ENCODE data around the gene KLHL25. TPM values are rescaled to one million over a fixed set of nuclear protein-coding genes. Genes with fewer than 3 reads are reported as not detected.

The KLHL25 gene
- total RNA-seq, 1 donor from 2014 or later = 4.5 TPM

DNA sequence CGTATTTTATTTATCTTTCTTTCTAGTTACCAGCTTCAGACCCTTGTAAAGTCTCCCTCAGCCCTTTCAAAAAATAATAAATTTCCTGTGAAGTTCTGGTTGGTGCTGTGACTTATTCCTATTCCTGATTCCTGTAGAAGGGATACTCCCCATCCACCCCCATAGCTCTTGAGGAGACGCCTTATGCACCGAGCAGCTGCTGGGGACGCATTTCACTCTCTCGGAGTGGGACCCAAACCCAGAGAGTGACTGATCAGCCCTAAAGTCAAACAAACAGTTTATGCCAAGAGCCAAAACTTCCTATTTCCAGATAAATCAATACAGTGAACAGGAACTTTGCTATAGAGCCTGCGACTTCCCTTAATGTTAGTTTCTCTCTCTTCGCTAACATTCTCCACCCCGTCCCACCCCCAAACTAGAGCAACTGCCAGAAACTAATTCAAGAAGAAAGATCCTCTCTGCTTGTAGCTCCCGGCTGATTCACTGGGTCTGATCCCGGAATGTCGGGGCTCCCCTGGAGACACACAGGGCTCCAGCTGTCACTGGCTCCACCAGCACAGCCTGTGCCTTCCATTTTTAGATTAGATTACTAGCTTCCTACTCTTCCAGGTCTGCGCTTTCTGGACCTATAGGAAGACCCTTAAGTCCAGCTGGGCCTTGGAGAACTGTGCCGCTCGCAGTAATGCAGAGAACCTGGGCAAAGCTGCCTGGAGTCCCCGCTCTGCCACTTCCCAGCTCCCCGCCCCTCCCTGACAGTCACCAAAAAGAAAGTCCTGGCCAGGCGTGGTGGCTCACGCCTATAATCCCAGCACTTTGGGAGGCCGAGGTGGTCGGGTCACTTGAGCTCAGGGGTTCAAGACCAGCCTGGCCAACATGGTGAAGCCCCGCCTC lies 45.2 kb downstream of the KLHL25 start:
- peak; percentile 87 for DNase-seq (ENCODE audit: low read depth)

DNA sequence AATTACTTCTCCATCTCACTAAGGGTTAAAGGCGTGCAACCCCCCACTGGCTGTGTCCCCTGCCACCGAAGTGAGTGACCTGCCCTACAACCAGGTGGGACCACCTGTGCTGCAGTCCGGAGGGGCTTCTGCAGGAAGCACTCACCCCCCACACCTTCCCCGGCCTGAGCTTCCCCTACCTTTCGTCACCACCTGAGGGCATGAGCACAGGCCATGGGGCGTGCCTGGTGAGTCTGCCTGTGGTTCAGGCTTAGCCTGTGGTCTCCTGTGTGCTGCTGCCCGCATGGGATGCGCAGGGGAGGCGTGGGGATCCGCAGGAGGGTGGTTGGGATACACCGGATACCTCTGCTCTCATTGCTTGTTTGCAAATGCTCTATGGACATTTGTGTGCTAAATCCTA lies 46.0 kb downstream of the KLHL25 start:
- peak; percentile 46 for DNase-seq (ENCODE audit: low read depth)

DNA sequence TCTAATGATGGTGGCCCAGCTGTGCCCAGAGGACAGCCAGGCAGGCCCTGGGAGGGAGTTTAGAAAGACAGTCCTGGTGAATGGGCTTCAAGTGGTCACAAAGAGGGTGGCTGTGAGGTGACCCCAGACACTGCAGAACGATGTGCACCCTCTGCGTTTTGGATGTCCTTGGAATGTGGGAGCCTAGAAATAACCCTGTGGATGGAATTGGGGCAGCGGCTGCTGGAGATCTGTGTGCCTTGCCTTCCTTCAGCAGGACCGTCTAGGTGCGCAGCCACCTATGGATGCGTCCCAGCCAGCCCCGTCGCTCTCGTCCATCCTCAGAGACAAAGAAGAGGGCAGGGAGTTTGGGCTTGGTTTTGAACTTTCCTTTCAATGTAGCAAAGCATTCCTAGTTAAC lies 46.5 kb downstream of the KLHL25 start:
- no peak for DNase-seq (ENCODE audit: low read depth)

DNA sequence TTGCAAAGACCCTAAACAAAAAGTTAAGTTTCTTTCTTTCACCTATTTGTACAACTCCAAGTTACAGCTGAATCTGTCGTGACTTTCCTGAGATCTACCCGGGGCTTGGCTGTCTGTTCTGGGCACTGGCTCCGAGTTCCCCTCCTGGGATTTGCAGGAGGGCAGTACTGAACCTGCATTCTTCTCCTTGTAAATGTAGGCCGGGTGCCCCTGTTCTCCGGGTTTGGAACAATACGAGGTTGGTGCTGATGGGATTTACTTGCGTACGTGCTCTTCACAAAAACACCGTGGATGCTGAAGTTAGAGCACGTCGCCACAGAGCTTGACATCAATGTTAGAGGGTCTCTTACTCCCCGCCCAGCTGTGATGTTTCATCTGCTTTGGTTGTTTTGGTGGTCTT lies 48.1 kb downstream of the KLHL25 start:
- DNase-seq (ENCODE audit: low read depth) = no peak

DNA sequence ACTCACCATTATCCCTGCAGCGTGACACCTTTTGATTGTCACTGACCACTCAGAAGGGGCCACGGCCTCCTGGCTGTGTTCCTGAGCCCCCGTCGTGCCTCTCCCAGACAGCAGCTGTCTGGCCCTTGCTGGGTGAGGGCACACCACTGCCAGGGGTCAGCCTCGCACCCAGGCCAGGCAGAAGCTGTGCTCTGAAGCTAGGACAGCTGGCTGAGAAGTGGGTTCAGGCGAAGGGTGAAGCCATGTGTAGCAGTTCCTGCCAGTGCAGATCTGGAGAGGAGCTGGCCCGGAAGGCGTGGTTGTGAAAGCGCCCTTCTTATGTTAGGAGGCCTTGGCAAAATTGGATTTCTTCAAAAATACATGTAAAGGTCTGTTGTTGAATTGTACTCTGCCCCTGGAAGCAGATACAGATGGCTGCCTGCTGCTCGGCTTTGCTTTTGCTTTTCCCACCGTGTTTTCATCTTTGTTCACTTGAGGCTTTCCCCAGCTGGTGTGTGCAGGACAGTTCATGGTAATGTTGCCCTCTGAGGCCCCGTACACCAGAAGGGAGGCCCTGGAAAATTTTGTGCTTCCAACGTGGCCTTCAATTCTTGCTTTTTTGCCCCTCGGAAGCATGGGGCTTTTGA lies 49.1 kb downstream of the KLHL25 start:
- peak; percentile 14 for DNase-seq (ENCODE audit: low read depth)

DNA sequence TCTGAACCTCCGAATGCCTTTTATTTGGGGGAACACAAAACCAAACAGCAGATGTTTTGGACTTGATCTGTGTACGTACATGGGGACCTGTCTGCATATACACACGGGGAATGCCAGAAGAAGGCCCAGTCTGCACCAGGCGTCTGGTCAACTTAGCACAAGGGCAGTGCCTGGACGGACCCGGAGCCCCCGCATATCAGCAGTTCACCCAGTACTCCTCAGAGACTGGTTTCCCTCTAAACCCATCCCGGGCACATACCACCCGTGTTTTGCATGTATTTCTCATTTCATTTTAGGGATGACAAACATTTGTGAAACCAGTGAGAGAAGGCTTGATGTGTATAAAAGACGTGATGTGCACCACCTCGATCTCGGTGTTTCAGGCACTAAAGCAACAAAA lies 49.7 kb downstream of the KLHL25 start:
- DNase-seq (ENCODE audit: low read depth) = no peak

DNA sequence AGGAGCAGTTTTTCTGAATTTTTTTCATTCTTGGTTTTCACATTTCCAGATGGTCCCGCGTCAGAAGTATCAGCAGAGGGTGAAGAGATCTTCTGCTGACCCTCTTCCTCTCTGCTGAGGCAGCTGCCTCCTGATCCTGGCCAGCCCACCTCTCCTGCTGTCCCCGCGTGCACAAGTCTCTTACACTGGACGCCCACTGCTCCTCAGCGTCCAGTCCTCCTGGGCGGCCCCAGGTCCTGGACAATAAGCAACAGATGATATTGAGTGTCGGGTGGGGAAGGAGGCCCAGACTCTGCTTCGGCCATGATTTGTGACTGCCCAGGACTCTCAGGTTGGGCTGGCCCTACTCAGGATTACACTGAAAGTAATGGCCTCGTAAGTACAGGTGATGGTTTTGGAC lies 50.1 kb downstream of the KLHL25 start:
- no peak for DNase-seq (ENCODE audit: low read depth)

DNA sequence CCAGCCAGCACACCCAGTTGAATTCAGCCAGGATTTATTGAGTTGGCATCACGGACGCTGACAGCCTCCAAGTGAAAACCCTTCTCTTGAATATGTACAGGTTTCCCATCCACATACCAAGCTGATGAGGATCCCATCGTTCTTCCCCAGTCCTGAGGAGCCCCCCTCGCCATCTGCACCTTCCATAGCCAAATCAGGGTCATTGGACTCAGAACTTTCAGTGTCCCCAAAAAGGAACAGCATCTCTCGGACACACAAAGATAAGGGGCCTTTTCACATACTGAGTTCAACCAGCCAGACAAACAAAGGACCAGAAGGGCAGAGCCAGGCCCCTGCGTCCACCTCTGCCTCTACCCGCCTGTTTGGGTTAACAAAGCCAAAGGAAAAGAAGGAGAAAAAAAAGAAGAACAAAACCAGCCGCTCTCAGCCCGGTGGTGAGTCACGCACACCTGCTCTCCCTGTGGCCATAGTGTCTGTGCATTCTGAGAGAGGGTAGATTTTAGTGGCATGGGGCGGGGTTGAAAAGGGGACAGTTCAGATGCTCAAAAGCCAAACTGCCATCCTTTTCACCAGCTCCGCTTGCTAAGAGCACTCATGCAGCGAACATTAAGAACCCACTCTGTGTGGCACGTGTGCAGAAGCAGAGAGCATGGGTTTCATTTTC lies 51.2 kb downstream of the KLHL25 start:
- DNase-seq (ENCODE audit: low read depth) = peak; percentile 85

DNA sequence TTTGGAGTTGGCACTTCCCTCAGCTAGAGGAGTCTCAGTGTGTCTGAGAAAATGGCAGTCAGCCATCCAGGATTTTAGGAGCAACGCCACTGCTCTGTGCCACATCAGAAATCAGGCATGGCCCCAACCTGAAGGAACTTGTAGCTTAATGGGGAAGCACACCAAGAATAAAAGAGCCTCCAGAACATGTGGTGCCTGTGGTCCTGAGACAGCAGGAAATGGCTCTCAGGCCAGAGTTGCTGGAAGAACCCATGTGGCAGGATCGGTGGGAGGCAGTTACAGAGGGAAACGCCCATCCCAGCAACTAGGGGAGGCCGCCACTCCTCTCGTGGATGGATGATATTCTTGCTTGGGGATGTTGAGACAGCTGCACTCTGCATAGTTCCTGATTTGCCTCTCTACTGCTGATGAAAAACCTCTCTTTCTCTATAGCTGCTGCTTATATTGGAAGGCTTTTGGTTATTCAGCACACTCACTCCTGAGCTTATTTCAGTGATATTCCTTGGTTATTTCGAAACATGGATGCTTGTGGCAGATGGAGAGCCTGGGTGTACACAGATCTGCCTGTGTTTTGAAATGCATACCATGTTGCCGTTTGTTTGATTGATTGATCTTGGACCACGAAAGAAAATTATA lies 52.4 kb downstream of the KLHL25 start:
- peak; percentile 86 for DNase-seq (ENCODE audit: low read depth)

DNA sequence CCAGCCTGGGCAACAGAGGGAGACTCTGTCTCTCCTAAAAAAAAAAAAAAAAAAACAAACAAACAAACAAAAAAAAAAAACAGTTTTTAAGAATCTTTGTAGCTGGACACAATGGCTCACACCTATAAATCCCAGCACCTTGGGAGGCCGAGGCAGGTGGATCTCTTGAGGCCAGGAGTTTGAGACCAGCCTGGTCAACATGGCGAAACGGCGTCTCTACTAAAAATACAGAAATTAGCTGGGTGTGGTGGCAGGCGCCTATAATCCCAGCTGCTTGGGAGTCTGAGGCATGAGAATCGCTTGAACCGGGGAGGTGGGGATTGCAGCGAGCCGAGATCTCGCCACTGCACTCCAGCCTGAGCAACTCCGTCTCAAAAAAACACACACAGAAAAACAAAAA lies 53.1 kb downstream of the KLHL25 start:
- no peak for DNase-seq (ENCODE audit: low read depth)

DNA sequence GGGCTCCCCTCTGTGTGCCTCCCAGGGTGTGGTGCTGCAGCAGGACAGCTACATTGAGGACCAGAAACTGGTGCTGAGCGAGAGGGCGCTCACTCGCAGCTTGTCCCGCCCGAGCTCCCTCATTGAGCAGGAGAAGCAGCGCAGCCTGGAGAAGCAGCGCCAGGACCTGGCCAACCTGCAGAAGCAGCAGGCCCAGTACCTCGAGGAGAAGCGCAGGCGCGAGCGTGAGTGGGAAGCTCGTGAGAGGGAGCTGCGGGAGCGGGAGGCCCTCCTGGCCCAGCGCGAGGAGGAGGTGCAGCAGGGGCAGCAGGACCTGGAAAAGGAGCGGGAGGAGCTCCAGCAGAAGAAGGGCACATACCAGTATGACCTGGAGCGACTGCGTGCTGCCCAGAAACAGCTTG lies 53.7 kb downstream of the KLHL25 start:
- no peak for DNase-seq (ENCODE audit: low read depth)

DNA sequence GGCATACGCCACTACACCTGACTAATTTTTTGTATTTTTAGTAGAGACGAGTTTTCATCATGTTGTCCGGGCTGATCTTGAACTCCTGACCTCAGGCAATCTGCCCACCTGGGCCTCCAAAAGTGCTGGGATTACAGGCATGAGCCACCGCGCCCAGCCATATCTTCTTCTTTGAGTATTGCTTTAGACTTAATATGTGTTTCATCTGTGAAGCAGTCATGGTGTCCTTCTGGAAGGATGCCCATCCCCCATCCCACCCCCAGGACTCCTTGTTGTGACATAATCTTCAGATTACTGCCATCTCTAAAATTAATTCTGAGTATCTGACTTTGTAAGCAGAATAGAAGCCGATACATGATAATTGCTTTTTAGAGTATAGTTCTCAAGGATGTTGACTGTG lies 57.7 kb downstream of the KLHL25 start:
- no peak for DNase-seq (ENCODE audit: low read depth)

DNA sequence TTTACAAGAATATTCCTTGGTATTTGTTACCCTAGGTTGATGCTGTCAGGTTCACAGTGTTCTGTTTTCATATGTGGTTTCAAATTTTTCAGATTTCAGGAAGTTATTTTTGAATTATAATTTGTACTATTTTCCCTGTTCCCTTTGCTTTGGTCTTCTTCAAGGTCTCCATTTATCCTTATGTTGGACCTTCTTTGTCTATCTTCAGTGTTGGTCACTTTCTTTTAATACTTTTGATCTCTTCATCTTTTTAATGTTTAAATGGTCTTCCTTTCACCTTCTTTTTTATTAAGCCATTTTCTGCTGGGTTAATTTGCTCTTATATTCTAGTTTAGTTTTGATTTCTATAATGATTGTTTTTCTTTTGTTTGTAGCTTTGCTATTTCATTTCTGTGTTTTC lies 61.3 kb downstream of the KLHL25 start:
- no peak for DNase-seq (ENCODE audit: low read depth)

DNA sequence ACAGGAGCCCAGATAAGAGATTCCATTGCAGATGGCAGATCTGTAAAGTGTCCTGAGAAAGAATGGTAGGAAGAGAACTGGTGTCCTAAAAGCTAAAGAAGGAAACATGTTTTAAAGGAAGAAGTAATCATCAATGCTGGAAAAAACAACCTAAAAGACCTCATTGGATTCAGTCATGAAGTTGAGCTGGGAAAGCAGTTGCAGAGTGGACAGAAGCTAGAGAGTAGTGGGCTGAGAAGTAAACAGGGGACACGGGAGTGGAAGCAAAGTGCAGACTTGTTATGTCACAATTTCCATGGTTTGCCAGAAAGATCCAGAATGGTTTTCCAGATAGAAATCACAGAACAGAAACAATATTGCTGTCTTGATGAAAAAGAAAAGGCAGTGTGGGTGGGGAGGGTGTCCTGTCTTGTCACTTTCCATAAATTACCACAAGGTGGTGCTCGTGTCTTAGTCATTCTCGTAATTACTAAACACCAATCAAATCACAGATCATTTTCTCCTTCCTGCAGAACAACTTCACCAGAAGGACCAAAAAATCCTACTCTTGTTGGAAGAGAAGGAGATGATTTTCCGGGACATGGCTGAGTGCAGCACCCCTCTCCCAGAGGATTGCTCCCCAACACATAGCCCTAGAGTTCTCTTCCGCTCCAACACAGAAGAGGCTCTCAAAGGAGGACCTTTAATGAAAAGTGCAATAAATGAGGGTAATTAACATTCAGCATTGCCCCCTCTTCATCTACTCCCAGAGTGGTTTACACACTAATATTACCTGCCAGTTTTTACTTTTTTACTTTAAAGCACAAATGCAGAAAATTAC lies 64.5 kb downstream of the KLHL25 start:
- DNase-seq (ENCODE audit: low read depth) = peak; percentile 72

DNA sequence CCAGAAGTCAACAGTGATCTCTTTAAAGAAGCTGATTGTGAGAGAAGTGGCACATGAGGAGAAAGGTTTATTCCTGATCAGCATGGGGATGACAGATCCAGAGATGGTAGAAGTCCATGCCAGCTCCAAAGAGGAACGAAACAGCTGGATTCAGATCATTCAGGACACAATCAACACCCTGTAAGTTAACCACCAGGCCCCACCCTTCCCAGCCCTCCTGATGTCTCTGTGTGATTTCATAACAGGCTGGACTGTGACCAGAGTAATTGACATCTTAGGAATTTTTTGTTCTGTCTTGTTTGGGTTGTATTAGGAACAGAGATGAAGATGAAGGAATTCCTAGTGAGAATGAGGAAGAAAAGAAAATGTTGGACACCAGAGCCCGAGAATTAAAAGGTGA lies 67.7 kb downstream of the KLHL25 start:
- peak; percentile 69 for DNase-seq (ENCODE audit: low read depth)

DNA sequence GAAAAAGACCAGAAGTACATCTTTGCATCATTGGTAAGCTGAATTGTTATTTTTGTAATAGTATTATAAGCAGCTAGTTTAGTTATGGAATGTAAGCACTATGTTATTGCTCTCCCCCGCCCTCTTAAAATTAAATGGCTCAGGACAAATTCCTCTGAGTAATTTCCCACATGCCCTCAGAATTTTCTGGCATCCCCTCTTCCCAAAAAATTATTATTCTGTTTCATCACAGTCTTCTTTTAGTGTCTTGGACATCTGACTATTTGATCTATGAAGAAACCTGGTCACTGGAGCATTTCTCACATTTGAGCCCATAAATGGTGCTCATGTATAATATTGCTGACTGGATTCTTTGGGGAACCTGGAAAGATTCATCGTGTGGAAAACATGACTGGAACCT lies 68.3 kb downstream of the KLHL25 start:
- peak; percentile 51 for DNase-seq (ENCODE audit: low read depth)

DNA sequence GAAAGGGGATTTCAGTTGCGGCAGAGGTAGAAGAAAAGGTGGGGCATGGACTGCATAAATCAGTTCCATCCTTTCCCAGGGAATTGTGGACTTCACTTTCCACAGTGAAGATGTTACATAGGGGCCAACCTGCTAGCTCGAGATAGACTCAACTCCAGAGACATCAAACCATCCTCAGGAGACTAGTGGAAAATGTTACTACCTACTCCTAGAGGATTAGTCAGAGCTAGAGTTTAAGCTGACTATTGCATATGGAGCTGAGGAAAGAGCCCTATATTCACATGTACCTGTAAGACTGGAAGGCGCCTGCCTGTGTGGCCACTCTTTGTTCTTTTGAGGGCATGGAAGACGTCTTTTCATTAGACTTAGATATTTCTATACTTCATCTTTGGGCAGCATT lies 69.2 kb downstream of the KLHL25 start:
- DNase-seq (ENCODE audit: low read depth) = no peak

DNA sequence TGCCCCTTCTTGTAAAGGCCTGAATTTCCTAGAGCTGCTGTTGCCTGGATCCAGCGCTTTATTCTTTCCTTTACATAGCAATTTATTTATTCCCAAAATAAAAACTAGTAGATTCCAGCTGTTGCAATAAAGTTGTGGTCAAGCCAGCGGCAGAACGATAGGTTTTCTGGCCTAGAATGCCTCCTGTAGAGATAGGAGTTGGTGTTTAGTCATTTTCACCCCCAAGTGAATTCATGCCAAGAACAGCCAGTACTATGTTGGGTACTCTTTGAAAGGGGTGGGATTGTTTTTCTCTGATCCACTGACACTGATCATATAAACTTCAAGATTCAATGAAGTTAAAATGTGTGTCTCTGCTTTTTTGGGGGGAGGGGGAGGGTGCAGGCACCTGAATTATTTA lies 69.7 kb downstream of the KLHL25 start:
- DNase-seq (ENCODE audit: low read depth) = peak; percentile 40

DNA sequence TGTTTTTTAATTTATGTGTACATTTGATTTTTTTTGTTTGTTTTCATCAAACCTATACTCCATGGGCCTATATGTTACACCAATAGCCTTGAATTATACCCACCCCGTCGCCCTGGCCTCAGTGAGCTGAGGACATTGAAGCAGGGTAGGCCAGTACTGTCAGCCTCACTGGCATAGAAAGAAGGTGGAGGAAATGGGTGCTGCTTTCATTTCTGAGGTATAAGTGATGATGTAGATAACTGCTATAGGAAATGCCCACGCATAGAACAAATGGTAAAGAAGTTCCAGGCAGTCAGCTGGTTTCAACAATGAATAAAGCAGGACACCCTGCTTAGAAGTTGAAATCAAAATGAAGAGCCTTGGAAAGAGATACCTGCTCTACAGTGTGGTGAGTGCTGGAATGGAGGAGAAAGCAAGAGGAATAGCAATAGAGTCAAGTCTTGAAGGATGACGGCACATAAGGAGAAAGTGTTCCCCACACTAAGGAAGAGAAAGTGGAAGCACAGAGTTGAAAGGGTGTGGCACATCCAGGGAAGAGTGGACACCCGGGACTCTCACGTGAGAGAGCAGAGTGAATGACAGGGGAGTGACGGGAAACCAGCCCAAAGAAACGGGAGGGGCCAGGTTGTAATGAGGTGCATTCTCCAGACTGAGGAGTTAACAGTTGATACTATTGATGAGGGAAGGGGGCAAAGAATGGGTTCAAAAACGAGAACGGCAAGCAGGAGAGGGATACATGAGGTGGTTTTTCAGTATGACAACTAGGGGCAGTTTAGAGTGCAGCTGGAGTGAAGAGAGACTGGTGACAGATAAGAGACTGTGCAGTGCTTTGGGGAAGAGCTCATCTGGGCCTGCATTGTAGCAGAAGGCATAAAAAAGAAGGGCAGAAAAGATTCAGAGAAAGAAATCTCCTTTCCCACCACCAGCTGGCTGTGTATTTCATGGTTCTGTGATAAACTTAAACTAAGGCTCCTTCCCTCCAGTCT lies 70.5 kb downstream of the KLHL25 start:
- no peak for DNase-seq (ENCODE audit: low read depth)

All from myocyte (in vitro differentiated cells).